T1000 (cell line): Measurements from ENCODE around the gene GATD1.

ENCODE experiments used
- DNase-seq: peaks from one replicate; lab custom pipeline; 2025; ENCODE audit warnings: mixed read lengths; lab: John Stamatoyannopoulos, UW

GATD1 gene

DNA sequence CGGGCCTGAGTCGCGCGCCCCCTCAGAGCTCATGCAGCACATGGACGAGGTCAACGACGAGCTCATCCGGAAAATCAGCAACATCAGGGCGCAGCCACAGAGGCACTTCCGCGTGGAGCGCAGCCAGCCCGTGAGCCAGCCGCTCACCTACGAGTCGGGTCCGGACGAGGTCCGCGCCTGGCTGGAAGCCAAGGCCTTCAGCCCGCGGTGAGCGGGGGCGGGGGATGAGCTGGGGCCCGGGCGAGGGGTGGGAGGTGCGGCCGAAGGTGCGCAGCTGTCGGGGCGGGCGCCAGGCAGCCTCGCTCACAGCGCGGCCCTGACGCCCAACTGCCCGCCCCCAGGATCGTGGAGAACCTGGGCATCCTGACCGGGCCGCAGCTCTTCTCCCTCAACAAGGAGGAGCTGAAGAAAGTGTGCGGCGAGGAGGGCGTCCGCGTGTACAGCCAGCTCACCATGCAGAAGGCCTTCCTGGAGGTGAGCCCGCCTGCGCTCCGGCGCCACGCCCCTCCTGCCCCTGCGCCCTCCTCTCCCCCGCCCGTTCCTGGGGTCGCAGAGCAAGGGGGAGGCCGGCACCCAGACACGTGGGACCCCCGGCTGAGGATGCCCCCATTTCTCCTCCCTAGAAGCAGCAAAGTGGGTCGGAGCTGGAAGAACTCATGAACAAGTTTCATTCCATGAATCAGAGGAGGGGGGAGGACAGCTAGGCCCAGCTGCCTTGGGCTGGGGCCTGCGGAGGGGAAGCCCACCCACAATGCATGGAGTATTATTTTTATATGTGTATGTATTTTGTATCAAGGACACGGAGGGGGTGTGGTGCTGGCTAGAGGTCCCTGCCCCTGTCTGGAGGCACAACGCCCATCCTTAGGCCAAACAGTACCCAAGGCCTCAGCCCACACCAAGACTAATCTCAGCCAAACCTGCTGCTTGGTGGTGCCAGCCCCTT lies 50.7 kb downstream of the GATD1 start:
- DNase-seq = no peak

DNA sequence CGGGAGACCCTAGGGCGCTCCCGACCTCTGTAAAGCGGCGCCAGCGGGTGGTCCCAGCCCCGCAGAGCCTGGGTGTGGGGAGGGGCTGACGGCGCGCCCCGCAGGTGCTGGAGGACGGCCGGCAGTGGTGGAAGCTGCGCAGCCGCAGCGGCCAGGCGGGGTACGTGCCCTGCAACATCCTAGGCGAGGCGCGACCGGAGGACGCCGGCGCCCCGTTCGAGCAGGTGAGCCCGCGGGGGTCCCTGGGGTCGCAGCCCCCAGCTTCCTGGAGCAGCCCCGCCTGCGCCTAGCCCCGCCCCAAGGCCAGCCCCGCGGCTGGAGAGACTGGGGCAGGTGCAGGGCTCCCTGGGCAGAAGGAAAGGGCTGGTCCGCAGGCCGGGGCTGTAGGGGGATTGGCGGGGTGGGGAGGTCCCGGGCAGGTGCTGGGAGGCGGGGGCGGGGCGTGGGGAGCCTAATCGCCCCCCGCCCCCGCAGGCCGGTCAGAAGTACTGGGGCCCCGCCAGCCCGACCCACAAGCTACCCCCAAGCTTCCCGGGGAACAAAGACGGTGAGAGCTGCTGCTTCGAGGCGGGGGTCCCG lies 51.6 kb downstream of the GATD1 start:
- no peak for DNase-seq

DNA sequence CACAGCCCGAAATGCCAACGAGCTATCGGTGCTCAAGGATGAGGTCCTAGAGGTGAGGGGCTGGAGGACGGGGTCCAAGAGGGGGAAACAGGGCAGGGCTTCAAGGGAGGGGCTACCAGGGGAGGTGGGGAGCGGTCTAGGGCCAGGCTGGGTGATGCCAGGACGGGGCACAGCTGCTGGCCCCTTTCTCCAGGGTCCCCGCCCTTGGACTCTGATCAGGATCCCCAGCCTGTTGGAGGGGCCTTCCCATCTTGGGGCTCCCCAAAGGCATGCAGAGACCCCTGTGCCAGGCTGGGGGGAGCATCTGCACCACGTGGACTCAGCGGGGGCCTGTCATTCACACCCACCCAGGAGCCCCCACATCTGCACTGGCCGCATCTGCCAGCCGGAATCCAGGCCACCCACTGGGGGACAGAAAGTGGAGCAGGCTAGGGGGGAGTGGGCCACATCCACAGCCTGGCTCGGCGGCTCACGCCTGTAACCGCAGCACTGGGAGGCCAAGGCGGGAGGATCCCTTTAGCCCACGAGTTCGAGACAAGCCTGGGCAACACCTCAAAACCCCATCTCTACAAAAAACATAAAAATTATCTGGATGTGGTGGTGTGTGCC lies 52.4 kb downstream of the GATD1 start:
- no peak for DNase-seq

DNA sequence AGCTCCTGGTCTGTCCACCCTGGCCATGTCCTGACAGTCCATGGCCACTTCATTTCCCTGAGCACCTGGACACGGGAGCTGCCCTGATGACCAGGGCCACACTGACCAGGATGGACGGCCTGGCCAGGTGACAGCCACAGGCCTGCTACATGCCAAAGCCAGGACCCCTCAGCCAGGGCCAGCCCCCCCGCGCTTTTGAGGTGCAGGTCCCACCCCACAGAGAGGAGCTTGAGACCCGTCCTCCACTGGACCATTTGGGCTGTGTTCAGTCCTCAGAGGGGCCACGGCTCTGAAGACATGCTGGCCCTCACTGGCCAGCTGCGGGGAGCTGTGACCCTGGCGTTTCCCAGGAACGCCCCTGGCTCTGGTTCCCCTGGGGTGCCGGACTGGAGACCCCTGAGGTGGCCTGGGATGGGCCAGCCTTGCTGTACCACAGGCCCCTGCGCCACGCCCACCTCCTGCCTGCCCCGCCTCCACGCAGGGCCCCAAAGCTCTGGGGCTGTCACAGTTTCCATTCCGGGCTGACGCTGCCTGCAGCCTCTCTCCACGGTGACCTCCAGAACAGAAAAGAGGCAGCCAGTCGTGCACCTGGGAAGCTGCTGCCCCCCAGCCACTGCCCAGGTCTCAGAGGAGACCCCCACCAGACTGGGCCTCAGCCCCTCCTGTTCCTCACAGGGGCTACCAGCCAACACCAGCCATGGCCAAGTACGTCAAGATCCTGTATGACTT lies 53.1 kb downstream of the GATD1 start:
- no peak for DNase-seq

DNA sequence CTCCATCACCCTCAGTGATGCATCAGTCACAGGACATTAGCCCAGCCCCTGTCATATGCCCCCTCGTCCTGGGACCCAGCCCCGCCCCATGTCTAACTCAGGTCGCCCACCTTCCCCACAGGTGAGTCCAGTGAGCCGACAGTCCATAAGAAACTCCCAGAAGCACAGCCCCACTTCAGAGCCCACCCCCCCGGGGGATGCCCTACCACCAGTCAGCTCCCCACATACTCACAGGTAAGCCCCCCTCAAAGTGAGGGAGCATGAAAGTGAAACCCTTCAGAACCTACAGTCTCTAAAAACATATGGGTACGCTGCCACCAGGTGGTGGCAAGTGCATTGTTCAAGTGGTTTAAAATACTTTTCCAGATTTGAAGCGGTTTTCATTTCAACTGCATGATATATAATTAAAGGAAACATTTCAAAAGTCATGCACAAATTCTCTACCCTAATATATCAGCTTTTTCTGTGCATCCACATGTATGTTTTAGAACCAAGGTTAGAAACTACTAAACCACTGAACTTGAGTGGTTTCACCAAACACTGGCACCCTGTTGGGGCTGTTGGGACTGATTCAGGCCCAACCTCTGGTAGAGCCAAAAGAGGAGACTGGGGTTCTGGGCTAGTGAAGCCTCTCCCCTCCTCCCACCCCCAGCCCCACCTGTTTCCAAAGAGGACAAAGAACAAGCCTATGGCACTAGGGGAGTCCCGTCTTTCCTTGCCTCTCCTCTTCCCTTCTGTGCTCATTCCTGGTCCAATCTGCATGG lies 54.0 kb downstream of the GATD1 start:
- DNase-seq = no peak

DNA sequence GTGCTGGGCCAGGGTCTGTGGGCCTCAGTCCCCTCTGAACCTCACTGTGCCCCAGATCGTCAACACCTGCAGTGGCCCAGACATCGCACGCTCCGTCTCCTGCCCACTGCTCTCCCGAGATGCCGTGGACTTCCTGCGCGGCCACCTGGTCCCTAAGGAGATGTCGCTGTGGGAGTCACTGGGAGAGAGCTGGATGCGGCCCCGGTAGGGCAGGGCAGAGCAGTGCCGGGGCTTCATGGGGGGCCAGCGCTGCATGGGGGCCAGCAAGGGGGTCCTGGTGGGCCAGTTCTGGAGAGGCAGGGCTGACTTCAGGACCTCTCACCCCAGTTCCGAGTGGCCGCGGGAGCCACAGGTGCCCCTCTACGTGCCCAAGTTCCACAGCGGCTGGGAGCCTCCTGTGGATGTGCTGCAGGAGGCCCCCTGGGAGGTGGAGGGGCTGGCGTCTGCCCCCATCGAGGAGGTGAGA lies 54.9 kb downstream of the GATD1 start:
- DNase-seq = no peak

DNA sequence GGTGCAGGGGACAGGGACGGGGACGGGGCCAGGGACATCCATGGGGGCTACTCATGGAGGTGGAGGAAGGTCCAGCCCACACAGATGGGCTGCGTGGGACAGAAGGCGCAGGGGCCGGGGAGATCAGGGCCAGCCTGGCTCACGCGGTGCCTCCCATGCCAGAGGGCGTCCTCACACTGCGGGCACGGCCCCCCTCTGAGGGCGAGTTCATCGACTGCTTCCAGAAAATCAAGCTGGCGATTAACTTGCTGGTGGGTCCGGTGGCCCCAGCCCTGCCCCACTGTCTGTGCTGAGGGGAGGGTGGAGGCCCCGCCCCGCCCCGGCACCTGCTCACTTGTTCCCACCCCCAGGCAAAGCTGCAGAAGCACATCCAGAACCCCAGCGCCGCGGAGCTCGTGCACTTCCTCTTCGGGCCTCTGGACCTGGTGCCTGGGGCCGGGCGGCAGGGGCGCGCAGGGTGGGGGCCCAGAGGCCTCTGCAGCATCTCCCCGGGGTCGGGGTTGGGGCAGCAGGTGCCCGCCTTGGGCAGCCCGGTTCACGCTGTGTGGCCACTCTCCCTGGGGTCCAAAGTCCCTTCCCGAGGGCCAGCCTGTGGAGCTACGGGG lies 55.4 kb downstream of the GATD1 start:
- DNase-seq = no peak

DNA sequence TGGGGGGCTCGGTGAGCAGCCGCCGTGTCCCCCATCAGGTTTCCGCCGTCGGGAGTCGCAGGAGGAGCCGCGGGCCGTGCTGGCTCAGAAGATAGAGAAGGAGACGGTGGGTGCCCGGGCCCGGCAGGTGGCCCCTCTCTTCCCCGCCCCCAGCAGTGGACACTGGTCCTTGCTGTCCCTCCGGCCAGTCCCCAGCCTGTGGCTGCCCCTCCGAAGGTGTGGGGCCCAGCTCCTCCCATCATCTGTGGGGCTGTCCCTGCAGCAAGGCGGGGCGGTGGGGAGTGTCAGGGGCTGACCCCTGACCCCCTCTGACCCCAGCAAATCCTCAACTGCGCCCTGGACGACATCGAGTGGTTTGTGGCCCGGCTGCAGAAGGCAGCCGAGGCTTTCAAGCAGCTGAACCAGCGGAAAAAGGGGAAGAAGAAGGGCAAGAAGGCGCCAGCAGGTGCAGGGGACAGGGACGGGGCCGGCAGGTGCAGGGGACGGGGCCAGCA lies 56.0 kb downstream of the GATD1 start:
- DNase-seq = no peak

DNA sequence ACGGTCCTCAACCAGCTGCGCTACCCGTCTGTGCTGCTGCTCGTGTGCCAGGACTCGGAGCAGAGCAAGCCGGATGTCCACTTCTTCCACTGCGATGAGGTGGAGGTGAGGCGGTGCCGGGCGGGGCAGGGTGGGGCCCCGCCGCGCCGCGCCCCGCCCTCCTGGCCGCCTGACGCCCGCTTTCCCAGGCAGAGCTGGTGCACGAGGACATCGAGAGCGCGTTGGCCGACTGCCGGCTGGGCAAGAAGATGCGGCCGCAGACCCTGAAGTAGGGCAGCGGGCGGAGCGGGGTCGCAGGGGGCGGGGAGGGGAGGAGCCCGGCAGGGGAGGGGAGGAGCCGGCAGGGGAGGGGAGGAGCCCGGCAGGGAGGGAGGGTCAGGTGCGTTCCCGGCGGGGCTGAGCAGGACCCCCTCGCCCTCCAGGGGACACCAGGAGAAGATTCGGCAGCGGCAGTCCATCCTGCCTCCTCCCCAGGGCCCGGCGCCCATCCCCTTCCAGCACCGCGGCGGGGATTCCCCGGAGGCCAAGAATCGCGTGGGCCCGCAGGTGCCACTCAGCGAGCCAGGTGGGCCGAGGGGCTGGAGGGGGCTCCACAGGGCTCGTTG lies 56.5 kb downstream of the GATD1 start:
- no peak for DNase-seq

DNA sequence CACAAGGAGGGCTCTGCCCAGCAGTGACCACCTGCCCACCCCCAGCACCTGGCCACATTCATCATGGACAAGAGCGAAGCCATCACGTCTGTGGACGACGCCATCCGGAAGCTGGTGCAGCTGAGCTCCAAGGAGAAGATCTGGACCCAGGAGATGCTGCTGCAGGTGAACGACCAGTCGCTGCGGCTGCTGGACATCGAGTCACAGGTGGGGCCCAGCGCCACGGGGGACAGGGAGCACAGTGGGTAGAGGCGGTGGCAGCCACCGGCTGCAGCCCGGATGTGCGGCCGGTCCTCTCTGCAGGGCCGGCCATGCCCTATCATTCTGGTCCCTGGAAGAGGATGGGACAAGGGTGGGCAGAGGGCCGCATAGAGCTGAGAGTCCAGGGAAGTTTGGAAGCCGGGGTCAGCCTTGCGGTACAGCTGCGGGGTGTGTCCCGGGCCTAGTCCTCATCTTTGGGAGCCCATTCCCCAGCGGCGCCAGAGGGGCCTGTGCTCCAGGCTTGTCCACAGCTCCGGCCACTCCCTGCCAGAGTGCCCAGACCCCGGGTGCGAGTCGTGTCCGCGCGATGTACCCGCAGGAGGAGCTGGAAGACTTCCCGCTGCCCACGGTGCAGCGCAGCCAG lies 57.2 kb downstream of the GATD1 start:
- DNase-seq = no peak

DNA sequence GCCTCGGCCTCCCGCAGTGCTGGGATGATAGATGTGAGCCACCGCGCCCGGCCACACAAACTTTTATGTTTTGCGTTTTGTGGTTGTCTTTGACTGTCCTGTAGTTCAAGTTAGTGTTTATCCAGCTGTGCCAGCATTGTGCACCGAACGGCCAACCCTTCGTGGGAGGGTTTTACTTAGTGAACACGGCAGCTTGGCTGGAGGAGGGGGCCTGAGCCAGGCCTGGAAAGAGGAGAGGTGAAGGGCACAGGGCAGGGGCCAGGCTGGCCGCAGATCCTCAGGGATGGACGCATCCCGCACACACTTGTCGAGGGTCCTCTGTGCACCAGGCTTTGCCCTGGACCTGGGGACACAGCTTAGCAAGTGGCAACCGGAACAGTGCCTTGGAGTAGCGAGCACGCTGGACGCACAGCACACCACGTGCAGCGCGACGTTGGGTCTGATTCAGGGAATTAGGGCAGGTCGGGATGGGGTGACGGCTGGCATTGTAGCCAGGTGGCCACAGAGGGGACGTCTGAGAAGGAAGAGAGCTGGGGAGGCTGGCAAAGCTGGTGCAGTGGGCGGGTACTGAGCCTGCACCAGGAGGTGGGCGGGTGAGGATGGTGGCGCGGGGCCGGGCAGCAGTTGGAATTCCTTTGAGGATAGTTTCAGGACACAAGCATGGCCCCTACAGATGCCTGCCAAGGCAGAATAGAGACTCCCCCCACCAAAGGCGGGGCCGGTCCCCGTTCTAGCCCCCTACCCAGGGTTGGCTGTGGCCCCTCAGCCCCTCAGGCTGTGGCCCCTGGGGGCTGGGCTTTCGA lies 57.9 kb downstream of the GATD1 start:
- no peak for DNase-seq
